H9 (cell line): Measurements from ENCODE around the gene C1orf21. TPM values are rescaled to one million over a fixed set of nuclear protein-coding genes. Genes with fewer than 3 reads are reported as not detected.

Experiments used
- DNase-seq: peaks from one replicate; pipeline ENCODE4 v3.0.0-alpha.2; 2017
- H2AFZ ChIP-seq: one replicate; pipeline ENCODE4 v1.6.1; 2013; ENCODE audit warnings: mild to moderate bottlenecking, low read length, control low read depth, moderate library complexity
- H2AK5ac ChIP-seq: 2 replicates; pipeline ENCODE4 v1.6.1; 2013; ENCODE audit warnings: low read length, control low read depth, mixed read lengths; ENCODE audit not compliant: insufficient read length
- H2BK120ac ChIP-seq: one replicate; pipeline ENCODE4 v1.6.1; 2013; ENCODE audit warnings: low read depth, mild to moderate bottlenecking, low read length, control low read depth, inconsistent platforms; ENCODE audit not compliant: poor library complexity, severe bottlenecking
- H2BK12ac ChIP-seq: 2 replicates; pipeline ENCODE4 v1.6.1; 2013; ENCODE audit warnings: low read length, control low read depth, mixed read lengths, low read depth; ENCODE audit not compliant: insufficient read length
- H2BK15ac ChIP-seq: 2 replicates; pipeline ENCODE4 v1.6.1; 2013; ENCODE audit warnings: low read depth, low read length, control low read depth
- H2BK20ac ChIP-seq: one replicate; pipeline ENCODE4 v1.6.1; 2013; ENCODE audit warnings: low read depth, mild to moderate bottlenecking, low read length, control low read depth, inconsistent platforms; ENCODE audit not compliant: poor library complexity, severe bottlenecking
- H2BK5ac ChIP-seq: 2 replicates; pipeline ENCODE4 v1.6.1; 2013; ENCODE audit warnings: low read length, control low read depth, mixed read lengths; ENCODE audit not compliant: insufficient read length
- H3K14ac ChIP-seq: 2 replicates; pipeline ENCODE4 v1.6.1; 2013; ENCODE audit warnings: low read length, control low read depth; ENCODE audit not compliant: insufficient read depth
- H3K18ac ChIP-seq: 2 replicates; pipeline ENCODE4 v1.6.1; 2013; ENCODE audit warnings: low read depth, mild to moderate bottlenecking, mixed read lengths, low read length, control low read depth; ENCODE audit not compliant: insufficient read length
- H3K23ac ChIP-seq: 2 replicates; pipeline ENCODE4 v1.6.1; 2013; ENCODE audit warnings: low read length, control low read depth, mixed read lengths, low read depth; ENCODE audit not compliant: insufficient read length
- H3K23me2 ChIP-seq: 2 replicates; pipeline ENCODE4 v1.6.1; 2013; ENCODE audit warnings: low read depth, mild to moderate bottlenecking, mixed read lengths, low read length, control low read depth; ENCODE audit not compliant: insufficient read length, poor library complexity, severe bottlenecking
- H3K27ac ChIP-seq: 2 replicates; pipeline ENCODE4 v1.5.1; 2013; ENCODE audit warnings: low read length, control low read depth, mixed read lengths, low read depth; ENCODE audit not compliant: insufficient read length
- H3K27me3 ChIP-seq: 2 replicates; pipeline ENCODE4 v1.6.1; 2013; ENCODE audit warnings: low read length, control low read depth, inconsistent platforms; ENCODE audit not compliant: insufficient read depth
- H3K4ac ChIP-seq: 2 replicates; pipeline ENCODE4 v1.6.1; 2013; ENCODE audit warnings: low read depth, mild to moderate bottlenecking, control low read depth, inconsistent platforms, low read length, moderate library complexity
- H3K4me1 ChIP-seq: 2 replicates; pipeline ENCODE4 v1.6.1; 2013; ENCODE audit warnings: low read length, control low read depth, inconsistent platforms; ENCODE audit not compliant: insufficient read depth
- H3K4me2 ChIP-seq: 2 replicates; pipeline ENCODE4 v1.6.1; 2013; ENCODE audit warnings: low read length, control low read depth, mixed read lengths; ENCODE audit not compliant: insufficient read length, insufficient read depth
- H3K56ac ChIP-seq: 2 replicates; pipeline ENCODE4 v1.6.1; 2013; ENCODE audit warnings: low read depth, mild to moderate bottlenecking, mixed read lengths, low read length, control low read depth; ENCODE audit not compliant: insufficient read length
- H3K79me1 ChIP-seq: 2 replicates; pipeline ENCODE4 v1.6.1; 2013; ENCODE audit warnings: low read depth, mild to moderate bottlenecking, moderate library complexity, low read length, control low read depth, inconsistent platforms; ENCODE audit not compliant: insufficient read depth, poor library complexity, severe bottlenecking
- H3K79me2 ChIP-seq: 2 replicates; pipeline ENCODE4 v1.6.1; 2013; ENCODE audit warnings: low read length, control low read depth, inconsistent platforms; ENCODE audit not compliant: insufficient read depth
- H3K9ac ChIP-seq: 2 replicates; pipeline ENCODE4 v1.6.1; 2013; ENCODE audit warnings: low read length, control low read depth, mixed read lengths; ENCODE audit not compliant: insufficient read length; ENCODE audit errors: extremely low read depth
- H3K9me3 ChIP-seq: one replicate; pipeline ENCODE4 v1.6.1; 2013; ENCODE audit warnings: low read depth, low read length, inconsistent platforms; ENCODE audit not compliant: control insufficient read depth
- H3T11ph ChIP-seq: one replicate; pipeline ENCODE4 v1.6.1; 2013; ENCODE audit warnings: mild to moderate bottlenecking, low read length, control low read depth, inconsistent platforms
- H4K20me1 ChIP-seq: one replicate; pipeline ENCODE4 v1.6.1; 2013; ENCODE audit not compliant: control insufficient read depth, insufficient read length, insufficient read depth
- H4K5ac ChIP-seq: 2 replicates; pipeline ENCODE4 v1.6.1; 2013; ENCODE audit warnings: low read depth, mild to moderate bottlenecking, mixed read lengths, low read length, control low read depth; ENCODE audit not compliant: insufficient read length
- H4K8ac ChIP-seq: replicated peaks from 2 replicates; pipeline ENCODE4 v1.6.1; 2013; ENCODE audit warnings: low read length, control low read depth, mixed read lengths, low read depth; ENCODE audit not compliant: insufficient read length
- H4K91ac ChIP-seq: 2 replicates; pipeline ENCODE4 v1.6.1; 2013; ENCODE audit warnings: low read depth, mild to moderate bottlenecking, moderate library complexity, mixed read lengths, low read length, control low read depth; ENCODE audit not compliant: insufficient read length
- H3K27ac Mint-ChIP-seq, 3 experiments: 2 replicates in 2 of 3; 3 replicates in 1 of 3; pipeline ENCODE4 v1.8.0; 2020 to 2021; ENCODE audit warnings: mixed read lengths in 3 of 3, mild to moderate bottlenecking in 1 of 3, moderate library complexity in 1 of 3
- H3K27me3 Mint-ChIP-seq: 2 replicates; pipeline ENCODE4 v1.8.0; 2021; ENCODE audit warnings: low read depth, mild to moderate bottlenecking, moderate library complexity, mixed read lengths
- H3K36me3 Mint-ChIP-seq, 3 experiments: 2 replicates in 2 of 3; 3 replicates in 1 of 3; pipeline ENCODE4 v1.8.0; 2020 to 2021; ENCODE audit warnings: low read depth in 3 of 3, mixed read lengths in 3 of 3; ENCODE audit not compliant: insufficient read depth in 1 of 3
- H3K4me1 Mint-ChIP-seq, 2 experiments: 2 replicates each; pipeline ENCODE4 v1.8.0; 2020; ENCODE audit warnings: mixed read lengths in 2 of 2
- H3K4me3 Mint-ChIP-seq, 2 experiments: 2 replicates in 1 of 2; 3 replicates in 1 of 2; pipeline ENCODE4 v1.8.0; 2020 to 2021; ENCODE audit warnings: mild to moderate bottlenecking in 2 of 2, mixed read lengths in 2 of 2, moderate library complexity in 1 of 2
- H3K9me3 Mint-ChIP-seq, 2 experiments: 2 replicates in 1 of 2; 3 replicates in 1 of 2; pipeline ENCODE4 v1.8.0; 2020; ENCODE audit warnings: mild to moderate bottlenecking in 2 of 2, mixed read lengths in 2 of 2, moderate library complexity in 1 of 2
- WGBS: extraction: QIAGEN DNeasy Blood & Tissue Kit; methylation state at CpG from one replicate; pipeline ENCODE4 v1.1.7; 2013; ENCODE audit warnings: missing lambda C conversion rate, low lambda C conversion rate, mixed read lengths; ENCODE audit not compliant: insufficient read length; ENCODE audit errors: extremely low coverage; 5-methylcytosine and 5-hydroxymethylcytosine counted together
- total RNA-seq: library from RNA; stranded (reverse); gene quantifications from 2 replicates; pipeline ENCODE4 v1.2.1, GENCODE V29; 2021
- TF ChIP-seq, protein P1 (sequence below): fragments of 200-600 bp; sonication (generic); conservative IDR thresholded peaks from 3 replicates; pipeline ENCODE4 v1.8.0; 2021; ENCODE audit warnings: antibody characterized with exemption, mild to moderate bottlenecking

Gene C1orf21
- total RNA-seq, 1 experiment from 2014 or later, result 36.0 TPM

DNA sequence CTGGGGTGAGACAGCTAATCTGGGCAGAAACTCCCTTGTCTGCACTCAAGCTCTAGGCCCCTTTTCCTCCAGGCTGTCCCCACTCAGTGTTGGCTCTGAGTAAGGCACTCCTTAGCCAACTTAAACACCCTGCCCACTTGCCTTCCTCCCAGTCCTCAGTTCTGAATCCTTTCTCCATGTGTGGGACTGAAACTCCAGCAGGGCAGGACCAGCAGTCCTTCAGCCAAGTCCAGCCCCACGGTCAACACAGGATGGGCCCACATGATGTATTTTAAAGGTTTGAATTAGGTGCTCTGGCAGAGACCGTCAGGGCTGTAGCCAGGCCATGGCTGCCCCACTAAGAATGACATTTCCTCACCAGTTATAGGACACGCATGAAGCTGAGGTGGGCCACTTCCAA lies 260.0 kb downstream of the C1orf21 start:
- Histone ChIP-seq H3K4me2 (no peak overlapping the region), H2AFZ (no peak overlapping the region), H3K56ac (no peak overlapping the region), H3K14ac (no peak overlapping the region), H4K20me1 (no peaks in the 10 kb centered on the region), H3K79me1 (no peaks in the 10 kb centered on the region), H4K5ac (no peak overlapping the region), H3K18ac (no peak overlapping the region), H3K27ac (no peak overlapping the region), H4K8ac (no peak overlapping the region), H4K91ac (no peak overlapping the region), H2BK5ac (no peak overlapping the region), H3T11ph (no peak overlapping the region), H2BK12ac (no peak overlapping the region), H3K9me3 (no peaks in the 10 kb centered on the region), H2BK15ac (no peak overlapping the region), H3K9ac (no peak overlapping the region), H2AK5ac (no peak overlapping the region), H3K23ac (no peak overlapping the region), H3K4ac (no peak overlapping the region), H3K4me1 (no peaks in the 10 kb centered on the region), H3K27me3 (no peaks in the 10 kb centered on the region), H2BK20ac (no peak overlapping the region), H3K79me2 (no peaks in the 10 kb centered on the region), H2BK120ac (no peak overlapping the region), H3K23me2 (no peaks in the 10 kb centered on the region)
- Mint-ChIP-seq H3K4me3 (no peak overlapping the region), H3K4me1 (no peaks in the 10 kb centered on the region), H3K9me3 (peaks cover 0 to 6% of the 10 kb centered on the region in 2 experiments; a peak in 2 of 5 replicates), H3K27ac (no peak overlapping the region), H3K36me3 (no peaks in the 10 kb centered on the region; a peak in 2 of 7 replicates), H3K27me3 (peaks cover 3% of the 10 kb centered on the region)
- WGBS, result no CpG with 5 or more reads among the region's 3 CpGs
- TF ChIP-seq, protein P1, sequence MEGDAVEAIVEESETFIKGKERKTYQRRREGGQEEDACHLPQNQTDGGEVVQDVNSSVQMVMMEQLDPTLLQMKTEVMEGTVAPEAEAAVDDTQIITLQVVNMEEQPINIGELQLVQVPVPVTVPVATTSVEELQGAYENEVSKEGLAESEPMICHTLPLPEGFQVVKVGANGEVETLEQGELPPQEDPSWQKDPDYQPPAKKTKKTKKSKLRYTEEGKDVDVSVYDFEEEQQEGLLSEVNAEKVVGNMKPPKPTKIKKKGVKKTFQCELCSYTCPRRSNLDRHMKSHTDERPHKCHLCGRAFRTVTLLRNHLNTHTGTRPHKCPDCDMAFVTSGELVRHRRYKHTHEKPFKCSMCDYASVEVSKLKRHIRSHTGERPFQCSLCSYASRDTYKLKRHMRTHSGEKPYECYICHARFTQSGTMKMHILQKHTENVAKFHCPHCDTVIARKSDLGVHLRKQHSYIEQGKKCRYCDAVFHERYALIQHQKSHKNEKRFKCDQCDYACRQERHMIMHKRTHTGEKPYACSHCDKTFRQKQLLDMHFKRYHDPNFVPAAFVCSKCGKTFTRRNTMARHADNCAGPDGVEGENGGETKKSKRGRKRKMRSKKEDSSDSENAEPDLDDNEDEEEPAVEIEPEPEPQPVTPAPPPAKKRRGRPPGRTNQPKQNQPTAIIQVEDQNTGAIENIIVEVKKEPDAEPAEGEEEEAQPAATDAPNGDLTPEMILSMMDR, result no peak
- DNase-seq, result no peak
